ENCODE measurements around the gene CSNK1G1.
"Not testable (repeated sequence)": the region's sequence is repeated elsewhere in the genome, so short reads cannot be mapped to it uniquely, and the experiment has no call there.

CSNK1G1 gene

GRCh38 chr15:64355944-64356709 is at the start of gene CSNK1G1:
Gene CSNK1G1 (minus strand): TSS chr15:64356173. CDS start chr15:64300499, 55,674 bp downstream.
- DNase-seq (ENCODE audit: low read depth) = peak; percentile 84

DNA sequence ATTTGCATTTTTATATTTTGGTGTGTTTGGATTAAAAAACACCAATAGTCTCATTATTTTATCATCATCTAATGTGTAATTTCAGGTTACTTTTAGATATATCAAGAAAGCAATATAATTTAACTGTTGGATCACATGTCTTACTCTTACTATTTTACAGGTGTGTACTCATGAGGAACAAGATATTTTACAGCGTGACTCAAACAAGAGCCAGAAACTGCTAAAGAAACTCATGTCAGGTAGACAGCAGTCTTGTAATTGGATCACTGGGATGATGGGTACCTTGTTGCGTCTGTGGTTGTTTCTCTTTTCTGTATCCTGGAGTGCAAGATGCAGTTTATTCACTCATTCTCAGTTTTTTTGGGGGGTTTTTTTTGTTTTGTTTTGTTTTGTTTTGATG is 44.6 kb upstream of the CSNK1G1 start:
- no peak for DNase-seq (ENCODE audit: low read depth)

GRCh38 chr15:64398575-64398974 is 42.6 kb upstream of the CSNK1G1 start:
- no peak for DNase-seq (ENCODE audit: low read depth)

DNA sequence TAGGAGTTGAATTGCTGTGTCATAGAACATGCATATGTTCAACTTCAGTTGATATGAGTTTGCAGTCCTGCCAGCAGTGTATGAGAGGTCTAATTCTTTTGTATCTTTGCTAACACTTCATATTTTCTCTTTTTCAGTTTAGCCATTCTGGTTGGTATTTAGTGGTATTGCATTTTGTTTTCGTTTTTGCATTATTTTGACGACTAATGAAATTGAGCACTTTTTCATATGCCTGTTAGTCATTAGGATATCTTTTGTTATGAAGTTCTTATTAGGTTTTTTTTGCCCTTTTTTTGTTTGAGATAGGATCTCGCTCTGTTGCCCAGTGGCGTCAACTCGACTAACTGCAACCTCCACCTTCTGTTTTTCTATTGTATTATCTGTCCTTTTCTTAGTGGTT is 40.8 kb upstream of the CSNK1G1 start:
- DNase-seq (ENCODE audit: low read depth) = no peak

DNA sequence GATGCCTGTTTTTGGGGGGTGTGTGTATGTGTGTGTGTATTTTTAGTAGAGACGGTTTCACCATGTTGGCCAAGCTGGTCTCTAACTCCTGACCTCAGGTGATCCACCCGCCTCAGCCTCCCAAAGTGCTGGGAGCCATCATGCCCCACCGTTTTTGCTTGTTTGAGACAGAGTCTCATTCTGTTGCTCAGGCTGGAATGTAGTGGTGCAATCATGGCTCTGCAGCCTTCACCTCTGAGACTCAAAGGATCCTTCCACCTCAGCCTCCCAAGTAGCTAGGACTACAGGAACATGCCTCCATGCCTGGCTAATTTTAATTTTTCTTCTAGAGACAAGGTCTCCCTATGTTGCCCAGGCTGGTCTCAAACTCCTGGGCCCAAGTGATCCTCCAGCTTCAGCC is 36.5 kb upstream of the CSNK1G1 start:
- not testable (repeated sequence) for DNase-seq (ENCODE audit: low read depth)

DNA sequence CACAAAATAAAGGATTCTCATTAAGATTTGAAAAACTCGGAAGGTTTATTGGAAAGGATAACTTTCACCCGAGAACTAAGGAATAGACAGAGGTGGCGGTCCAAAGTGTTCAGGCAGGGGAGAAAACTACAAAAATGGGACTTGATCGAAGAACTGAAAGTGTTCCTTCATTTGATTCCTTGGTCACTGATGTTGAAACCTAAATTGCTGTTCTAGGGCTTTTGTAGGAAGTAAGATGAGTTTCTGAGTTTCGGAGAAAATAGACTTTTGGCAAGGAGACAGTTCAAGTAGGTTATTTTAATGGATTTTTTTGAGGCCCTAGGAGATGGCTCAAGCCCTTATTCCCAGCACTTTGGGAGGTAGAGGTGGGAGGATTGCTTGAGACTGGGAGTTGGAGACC is 33.1 kb upstream of the CSNK1G1 start:
- DNase-seq (ENCODE audit: low read depth) = no peak

GRCh38 chr15:64387562-64388168 is 31.7 kb upstream of the CSNK1G1 start, which contains the start of gene TRIP4:
Gene TRIP4 (plus strand): TSS chr15:64387836. CDS start chr15:64387864, 28 bp downstream.
- DNase-seq (ENCODE audit: low read depth) = peak; percentile 90

DNA sequence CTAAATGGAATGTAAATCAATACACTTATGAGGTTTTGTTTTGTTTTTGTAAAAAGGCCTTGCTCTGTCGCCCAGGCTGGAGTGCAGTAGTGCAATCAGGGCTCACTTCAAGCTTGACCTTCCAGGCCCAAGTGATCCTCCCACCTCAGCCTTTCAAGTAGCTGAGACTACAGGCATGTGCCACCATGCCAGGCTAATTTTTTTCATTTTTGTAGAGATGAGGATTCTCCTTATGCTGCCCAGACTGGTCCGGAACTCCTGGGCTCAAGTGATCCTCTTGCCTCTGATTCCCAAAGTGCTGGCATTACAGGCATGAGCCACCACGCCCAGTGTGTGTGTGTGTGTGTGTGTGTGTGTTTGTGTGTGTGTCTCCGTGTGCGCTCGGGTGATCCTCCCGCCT is 30.3 kb upstream of the CSNK1G1 start:
- DNase-seq (ENCODE audit: low read depth) = no peak

- no peak for DNase-seq (ENCODE audit: low read depth)
Measured at GRCh38 chr15:64383760-64384159, 27.8 kb upstream of the CSNK1G1 start.

- peak; percentile 84 for DNase-seq (ENCODE audit: low read depth)
Measured at GRCh38 chr15:64381000-64381751, 25.2 kb upstream of the CSNK1G1 start, which contains the start of gene PCLAF. Gene PCLAF (minus strand): TSS chr15:64381441. CDS start chr15:64381371, 70 bp downstream.

DNA sequence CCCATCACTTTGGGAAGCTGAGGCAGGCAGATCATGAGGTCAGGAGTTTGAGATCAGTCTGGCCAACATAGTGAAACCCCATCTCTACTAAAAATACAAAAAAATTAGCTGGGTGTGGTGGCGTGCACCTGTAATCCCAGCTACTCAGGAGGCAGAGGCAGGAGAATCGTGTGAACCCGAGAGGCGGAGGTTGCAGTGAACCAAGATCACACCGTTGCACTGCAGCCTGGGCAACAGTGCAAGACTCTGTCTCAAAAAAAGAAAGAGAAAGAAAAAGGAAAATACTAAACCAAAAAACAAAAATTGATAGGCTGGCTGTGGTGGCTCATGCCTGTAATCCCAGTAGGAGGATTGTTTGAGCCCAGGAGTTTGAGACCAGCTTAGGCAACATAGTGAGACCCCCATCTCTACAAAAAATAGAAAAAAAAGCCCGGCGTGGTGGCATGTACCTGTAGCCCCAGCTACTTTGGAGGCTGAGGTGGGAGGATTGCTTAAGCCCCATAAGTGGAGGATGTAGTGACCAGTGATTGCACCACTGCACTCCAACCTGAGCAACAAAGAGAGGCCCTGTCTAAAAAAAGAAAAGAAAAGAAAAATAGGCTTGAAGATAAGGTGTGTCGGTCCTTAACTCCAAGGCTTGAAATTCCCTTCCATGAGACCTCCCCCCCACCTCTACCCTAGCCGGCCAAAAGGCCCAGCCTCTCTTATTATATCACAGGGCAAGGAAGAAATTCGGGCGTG is 24.3 kb upstream of the CSNK1G1 start:
- not testable (repeated sequence) for DNase-seq (ENCODE audit: low read depth)

GRCh38 chr15:64379216-64379960 is 23.4 kb upstream of the CSNK1G1 start:
- no peak for DNase-seq (ENCODE audit: low read depth)

DNA sequence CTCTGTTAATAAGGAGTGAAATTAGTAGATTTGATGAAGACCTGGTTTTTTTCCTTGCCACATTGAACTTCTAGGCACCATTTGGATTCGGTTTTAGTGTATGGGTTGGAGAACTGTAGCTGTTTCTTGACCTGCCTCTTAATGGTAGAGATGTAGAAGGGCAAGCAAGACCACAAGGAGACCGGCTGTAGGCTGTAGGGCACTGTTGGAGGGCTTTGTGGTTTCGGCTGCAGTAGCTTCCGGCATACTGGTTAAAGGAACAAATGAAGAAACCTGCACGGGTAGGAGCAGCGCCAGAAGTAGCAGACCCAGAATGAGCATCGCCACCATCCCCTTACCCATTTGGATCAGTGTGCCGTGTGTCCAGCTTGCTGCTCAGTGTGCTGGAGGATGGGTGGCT is 17.4 kb upstream of the CSNK1G1 start:
- DNase-seq (ENCODE audit: low read depth) = no peak

GRCh38 chr15:64371383-64371782 is 15.4 kb upstream of the CSNK1G1 start:
- DNase-seq (ENCODE audit: low read depth) = not testable (repeated sequence)

DNA sequence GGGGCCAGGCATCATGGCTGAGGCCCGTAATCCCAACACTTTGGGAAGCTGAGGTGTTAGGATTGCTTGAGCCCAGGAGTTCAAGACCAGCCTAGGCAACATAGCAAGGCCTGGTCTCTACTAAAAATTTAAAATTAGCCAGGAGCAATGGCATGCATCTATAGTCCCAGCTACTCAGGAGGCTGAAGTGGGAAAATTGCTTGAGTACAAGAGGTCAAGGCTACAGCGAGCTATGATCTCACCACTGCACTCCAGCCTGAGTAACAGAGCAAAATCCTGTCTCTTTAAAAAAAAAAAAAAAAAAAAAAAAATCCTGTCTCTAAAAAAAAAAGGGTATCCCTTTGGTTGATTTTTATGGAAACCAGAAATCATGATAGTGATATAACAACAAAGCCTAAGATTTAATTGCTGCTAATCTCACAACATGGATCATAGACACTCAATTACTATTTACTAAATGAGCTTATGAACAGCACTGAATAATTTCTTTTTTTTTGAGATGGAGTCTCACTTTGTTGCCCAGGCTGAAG is 13.2 kb upstream of the CSNK1G1 start:
- no peak for DNase-seq (ENCODE audit: low read depth)

DNA sequence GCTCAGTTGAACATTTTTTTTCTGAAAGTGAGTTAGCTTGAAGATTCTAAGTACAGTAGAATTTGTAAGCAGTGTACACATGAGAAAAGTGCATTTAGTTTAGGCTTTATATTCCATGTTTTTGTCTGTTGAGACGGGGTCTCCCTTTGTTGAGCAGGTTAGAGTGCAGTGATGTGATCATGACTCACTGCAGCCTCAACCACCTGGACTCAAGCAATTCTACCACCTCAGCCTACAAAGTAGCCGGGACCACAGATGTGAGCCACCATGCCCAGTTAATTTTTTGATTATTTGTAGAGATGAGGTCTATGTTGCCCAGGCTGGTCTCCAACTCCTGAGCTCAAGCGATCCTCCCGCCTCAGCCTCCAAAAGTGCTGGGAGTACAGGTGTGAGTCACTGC is 5.3 kb upstream of the CSNK1G1 start:
- no peak for DNase-seq (ENCODE audit: low read depth)

DNA sequence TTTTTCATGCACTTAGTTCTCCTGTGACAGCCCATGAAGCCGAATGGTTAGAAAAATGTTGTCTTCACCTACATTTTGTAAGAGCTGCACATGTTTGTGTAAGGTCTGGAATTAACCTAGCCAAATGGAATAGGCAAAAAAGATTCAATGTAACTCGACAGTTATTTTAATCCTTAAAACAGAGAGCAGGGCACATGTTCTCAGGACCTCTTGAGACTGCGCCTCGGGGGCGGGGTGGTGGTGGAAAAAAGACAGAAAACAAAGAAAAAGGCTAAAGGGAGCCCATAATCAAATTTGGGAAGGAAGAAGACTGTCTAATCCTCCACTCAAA is 702 bp upstream of the CSNK1G1 start:
- no peak for DNase-seq (ENCODE audit: low read depth)

DNA sequence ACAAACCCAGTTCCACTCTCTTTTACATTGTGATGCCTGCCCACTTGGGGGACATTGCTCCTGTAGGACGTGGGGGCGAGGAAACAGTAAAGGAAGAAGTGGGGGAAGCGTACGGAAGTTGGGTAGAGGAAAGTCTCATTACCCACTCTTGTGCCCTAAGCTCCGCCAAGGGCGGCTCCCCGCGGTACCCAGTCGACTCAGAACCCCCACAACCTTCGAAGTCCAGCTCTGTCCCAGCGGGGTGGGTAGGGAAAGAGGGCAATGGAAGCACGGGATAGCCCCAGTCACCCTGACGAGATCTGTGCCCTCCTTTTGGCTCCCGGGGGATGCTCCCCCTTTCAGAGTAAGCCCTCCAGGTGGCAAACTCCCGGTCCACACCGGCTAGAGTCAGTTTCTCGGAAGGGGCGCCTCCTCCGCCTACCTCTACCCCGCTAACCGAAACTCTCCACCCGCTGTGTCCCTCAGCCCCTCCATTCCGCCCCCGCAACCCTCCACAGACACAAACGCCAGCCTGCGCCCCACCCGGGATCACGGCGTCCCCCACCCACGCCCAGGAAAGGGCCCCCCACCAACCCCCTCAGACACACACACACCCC is 527 bp downstream of the CSNK1G1 start:
- peak; percentile 12 for DNase-seq (ENCODE audit: low read depth)

- no peak for DNase-seq (ENCODE audit: low read depth)
Measured at GRCh38 chr15:64354688-64355344, 1.2 kb downstream of the CSNK1G1 start.

GRCh38 chr15:64351265-64351664 is 4.7 kb downstream of the CSNK1G1 start:
- no peak for DNase-seq (ENCODE audit: low read depth)

Data from activated T-cell treated with anti-CD3 and anti-CD28 coated beads for 1 hour (primary cell).